Astrocyte of the spinal cord (primary cell): ENCODE results near the gene PKNOX2.

ENCODE experiments used
- DNase-seq: peaks from one replicate; pipeline ENCODE4 v3.0.0; 2011; ENCODE audit warnings: low read depth, low spot score
- H3K4me3 ChIP-seq: 2 replicates; pipeline ENCODE4 v1.5.1; 2011; ENCODE audit warnings: low read depth, mild to moderate bottlenecking, low read length, moderate library complexity
- CTCF ChIP-seq: IDR thresholded peaks from 2 replicates; pipeline ENCODE4 v1.5.1; 2012; ENCODE audit warnings: low read depth, mild to moderate bottlenecking, low read length, inconsistent platforms
- in situ Hi-C: cut with HindIII; loops from 2 replicates; pipeline ENCODE4 v1.10.0; 2017; ENCODE audit warnings: low sequenced_read_pairs

PKNOX2 gene

GRCh38 chr11:125239585-125240560 lies 75.3 kb downstream of the PKNOX2 start:
- in situ Hi-C loops = no loop called here

GRCh38 chr11:125241104-125241503 lies 76.6 kb downstream of the PKNOX2 start:
- in situ Hi-C loops = no loop called here
- no peak overlapping the region for H3K4me3 ChIP-seq
- no peak for TF ChIP-seq CTCF
- no peak for DNase-seq

More at GRCh38 chr11:125239585-125240560, 75.3 kb downstream of the PKNOX2 start:
- DNase-seq = no peak
- H3K4me3 ChIP-seq = no peak overlapping the region
- no peak for TF ChIP-seq CTCF

GRCh38 chr11:125242141-125242775 lies 77.7 kb downstream of the PKNOX2 start:
- no peak for DNase-seq
- no peak for TF ChIP-seq CTCF
- in situ Hi-C loops = no loop called here
- H3K4me3 ChIP-seq = no peak overlapping the region

GRCh38 chr11:125244166-125244565 lies 79.6 kb downstream of the PKNOX2 start:
- DNase-seq = no peak
- in situ Hi-C loops = no loop called here
- no peak for TF ChIP-seq CTCF
- no peak overlapping the region for H3K4me3 ChIP-seq

GRCh38 chr11:125245299-125245698 lies 80.7 kb downstream of the PKNOX2 start:
- in situ Hi-C loops = no loop called here
- DNase-seq = no peak
- H3K4me3 ChIP-seq = no peak overlapping the region
- TF ChIP-seq CTCF = no peak

GRCh38 chr11:125247431-125247830 lies 82.9 kb downstream of the PKNOX2 start:
- DNase-seq = no peak
- in situ Hi-C loops = no loop called here
- no peak for TF ChIP-seq CTCF
- no peak overlapping the region for H3K4me3 ChIP-seq
